Activated CD8-positive, alpha-beta memory T cell treated with anti-CD3 and anti-CD28 coated beads for 4 hours (primary cell): ENCODE data around the gene RPL22.
"Not testable (repeated sequence)": the region's sequence is repeated elsewhere in the genome, so short reads cannot be mapped to it uniquely, and the experiment has no call there.

Source experiments
- DNase-seq, 2 donors: peaks; one replicate each; pipeline ENCODE4 v3.0.0-alpha.2; 2020; ENCODE audit warnings: low read depth in 2 of 2

RPL22 gene

GRCh38 chr1:6233376-6233775, 34.0 kb upstream of the RPL22 start:
- DNase-seq, result no peak

DNA sequence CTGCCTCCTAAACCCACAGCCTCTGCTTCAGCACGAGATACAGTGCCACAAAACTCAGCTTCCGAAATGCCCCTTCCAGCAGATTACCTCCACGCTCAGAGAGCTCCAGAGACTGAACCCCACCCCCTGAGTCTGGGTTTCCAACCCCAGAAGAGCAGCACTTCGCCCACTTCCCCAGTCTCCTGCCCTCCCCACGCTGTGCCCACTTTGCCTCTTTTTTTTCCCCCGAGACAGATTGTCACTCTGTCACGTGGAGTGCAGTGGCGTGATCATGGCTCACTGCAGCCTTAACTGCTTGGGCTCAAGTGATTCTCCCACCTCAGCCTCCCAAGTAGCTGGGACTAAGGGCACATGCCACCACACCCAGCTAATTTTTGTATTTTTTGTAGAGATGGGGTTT, 26.3 kb upstream of the RPL22 start:
- no peak for DNase-seq

DNA sequence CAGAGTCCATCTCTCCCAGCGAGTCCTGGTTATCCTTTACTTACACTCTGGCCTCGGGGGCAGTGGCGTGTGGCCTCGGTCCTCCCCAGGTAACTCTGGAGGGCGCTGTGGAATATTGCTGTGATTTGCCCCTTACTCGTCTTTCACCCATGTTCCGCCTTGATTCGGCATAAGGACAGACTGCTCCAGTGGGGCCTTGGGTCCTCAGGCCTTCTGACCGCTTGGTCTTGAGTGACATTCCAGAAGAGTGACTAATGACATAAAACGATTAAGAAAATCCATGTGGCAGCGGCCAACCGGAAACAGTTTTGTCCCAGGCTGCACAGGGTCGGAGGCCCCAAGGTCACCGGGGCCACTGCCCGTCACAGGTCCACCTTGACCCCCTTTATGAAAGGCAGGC, 25.3 kb upstream of the RPL22 start:
- DNase-seq, result no peak

DNA sequence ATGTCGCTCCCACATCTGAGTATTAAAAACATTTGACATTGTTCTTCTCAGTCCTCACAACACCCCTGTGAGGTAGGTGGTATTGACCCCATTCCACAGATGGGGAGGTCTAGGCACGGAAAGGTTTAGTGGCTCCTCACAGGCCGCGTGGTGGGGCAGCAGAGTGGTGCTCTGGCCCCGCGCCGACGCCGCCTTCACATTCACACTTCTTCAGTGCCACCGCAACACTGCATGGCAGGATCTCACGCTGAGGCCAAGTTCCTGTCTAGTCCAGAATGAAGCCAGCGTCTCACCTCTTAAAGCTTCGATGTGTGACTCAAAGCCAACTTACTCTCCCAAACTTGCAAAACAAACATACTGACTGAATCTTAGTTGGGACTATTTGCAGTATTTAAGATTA, 24.2 kb upstream of the RPL22 start:
- no peak for DNase-seq

GRCh38 chr1:6222636-6223035, 23.2 kb upstream of the RPL22 start:
- DNase-seq, result no peak

DNA sequence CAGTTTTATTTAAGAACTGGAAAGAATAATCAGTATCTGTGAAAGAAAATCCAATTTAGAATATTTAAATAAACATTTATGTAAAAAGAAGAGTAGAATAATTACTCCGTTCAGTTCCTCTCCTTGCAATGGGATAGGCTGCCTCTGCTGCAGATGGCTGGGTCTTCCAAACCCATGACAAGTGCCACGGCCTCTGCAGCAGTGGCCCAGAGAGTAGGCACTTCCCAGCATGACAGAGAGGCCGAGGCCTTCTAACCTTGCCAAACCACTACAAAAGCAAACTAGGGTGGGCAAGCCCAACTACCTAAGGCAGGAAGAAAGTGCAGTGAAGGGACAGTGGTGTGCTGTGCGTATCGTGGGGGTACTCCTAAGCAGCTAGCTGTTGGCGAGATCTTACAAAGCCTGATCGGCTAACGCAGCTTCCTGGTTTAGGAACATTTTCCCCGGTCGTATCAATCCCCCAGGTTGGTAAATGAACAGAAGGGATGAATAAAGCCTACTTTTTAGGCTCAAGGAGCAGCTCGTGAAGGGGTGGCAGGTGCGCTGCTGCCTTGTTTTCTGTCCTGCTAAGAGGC, 21.9 kb upstream of the RPL22 start:
- no peak for DNase-seq

GRCh38 chr1:6220236-6220635, 20.8 kb upstream of the RPL22 start:
- DNase-seq, result no peak

GRCh38 chr1:6219641-6220040, 20.2 kb upstream of the RPL22 start:
- DNase-seq, result not testable (repeated sequence)

GRCh38 chr1:6218375-6219164, 19.2 kb upstream of the RPL22 start:
- no peak for DNase-seq

DNA sequence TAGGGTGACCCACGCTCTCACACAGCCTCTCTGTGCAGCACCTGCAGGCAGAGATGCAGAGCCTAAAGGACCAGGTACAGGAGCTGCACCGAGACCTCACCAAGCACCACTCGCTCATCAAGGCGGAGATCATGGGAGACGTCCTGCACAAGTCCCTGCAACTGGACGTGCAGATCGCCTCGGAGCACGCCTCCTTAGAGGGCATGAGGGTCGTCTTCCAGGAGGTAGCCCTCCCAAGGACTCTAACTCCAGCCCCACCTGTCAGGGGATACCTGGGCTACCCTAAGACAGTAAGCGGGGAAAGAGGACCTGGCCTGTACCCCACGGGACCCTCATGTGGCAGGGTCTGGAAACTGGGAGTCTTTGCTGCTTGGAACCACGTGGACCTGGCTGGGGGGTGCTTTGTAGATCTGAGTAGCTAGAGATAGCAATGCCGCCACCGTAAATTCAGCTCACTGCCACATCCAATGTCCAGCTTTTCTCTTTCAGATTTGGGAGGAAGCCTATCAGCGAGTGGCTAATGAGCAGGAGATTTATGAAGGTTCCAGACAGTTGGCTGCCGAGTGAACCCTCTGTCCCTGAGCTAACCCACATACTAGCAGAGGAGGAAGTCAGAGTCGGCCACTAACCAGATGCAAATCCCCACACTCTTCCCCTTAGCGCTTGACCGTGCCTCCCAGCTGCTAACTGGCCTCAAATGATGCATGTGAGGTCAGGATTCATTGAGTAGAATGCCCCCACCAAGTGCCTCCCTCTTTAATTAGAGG, 13.0 kb upstream of the RPL22 start:
- no peak for DNase-seq

DNA sequence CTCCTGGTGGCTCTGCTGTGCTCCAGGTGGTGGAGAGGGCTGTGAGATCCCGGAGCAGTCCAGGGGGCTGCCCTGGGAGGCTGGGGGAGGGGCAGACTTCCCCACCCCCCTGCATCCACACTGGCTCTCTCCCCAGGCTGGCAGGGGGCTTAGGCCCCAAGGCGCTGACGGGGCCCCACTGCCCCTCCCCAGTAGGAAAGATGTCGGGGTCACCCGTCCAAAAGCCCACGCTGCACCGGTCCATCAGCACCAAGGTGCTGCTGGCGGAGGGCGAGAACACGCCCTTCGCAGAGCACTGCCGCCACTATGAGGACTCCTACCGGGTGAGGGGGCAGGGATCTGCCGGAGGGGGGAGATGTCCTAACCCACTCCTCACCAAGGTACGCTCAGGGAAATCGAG, 12.3 kb upstream of the RPL22 start:
- no peak for DNase-seq

DNA sequence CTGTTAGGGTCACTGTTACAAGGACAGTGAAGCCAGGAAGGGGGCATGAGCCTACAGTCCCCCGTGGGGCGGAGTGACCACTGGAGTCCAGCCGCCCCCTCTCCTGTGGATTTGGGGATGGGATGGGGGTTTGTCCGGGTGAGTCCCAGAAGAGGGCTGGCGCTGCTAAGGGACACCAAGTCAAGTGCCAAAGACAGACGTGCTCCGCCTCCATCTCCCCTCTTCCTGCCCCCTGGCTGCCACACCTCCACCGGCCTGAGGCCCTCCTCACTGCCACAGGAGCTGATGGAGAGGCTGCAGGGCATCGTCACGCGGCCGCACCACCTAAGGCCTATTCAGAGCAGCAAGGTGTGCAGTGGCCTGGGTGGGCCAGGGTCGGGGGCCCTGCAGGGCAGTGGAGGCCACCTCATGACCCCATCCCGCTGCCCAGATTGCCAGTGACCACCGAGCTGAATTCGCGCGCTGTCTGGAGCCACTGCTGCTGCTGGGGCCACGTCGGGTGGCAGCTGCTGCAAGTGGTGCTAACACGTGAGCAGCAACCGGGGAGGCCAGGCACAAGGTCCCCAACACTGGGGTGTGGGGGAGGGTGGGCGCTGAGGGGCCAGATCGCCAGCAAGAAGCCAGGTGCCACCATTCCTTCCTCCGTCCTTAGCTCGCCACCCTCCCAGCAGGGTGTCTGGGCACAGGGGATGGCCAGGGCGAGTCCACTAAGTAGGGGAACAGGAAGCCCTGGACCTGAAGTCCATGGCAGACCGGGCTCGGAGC, 11.4 kb upstream of the RPL22 start:
- no peak for DNase-seq

- DNase-seq, result no peak
These were observed 10.5 kb upstream of the RPL22 start for GRCh38 chr1:6209661-6210580.

- DNase-seq, result no peak
These were observed 9.6 kb upstream of the RPL22 start for GRCh38 chr1:6208723-6209660.

- no peak for DNase-seq
These were observed 8.5 kb upstream of the RPL22 start for GRCh38 chr1:6207921-6208320.

DNA sequence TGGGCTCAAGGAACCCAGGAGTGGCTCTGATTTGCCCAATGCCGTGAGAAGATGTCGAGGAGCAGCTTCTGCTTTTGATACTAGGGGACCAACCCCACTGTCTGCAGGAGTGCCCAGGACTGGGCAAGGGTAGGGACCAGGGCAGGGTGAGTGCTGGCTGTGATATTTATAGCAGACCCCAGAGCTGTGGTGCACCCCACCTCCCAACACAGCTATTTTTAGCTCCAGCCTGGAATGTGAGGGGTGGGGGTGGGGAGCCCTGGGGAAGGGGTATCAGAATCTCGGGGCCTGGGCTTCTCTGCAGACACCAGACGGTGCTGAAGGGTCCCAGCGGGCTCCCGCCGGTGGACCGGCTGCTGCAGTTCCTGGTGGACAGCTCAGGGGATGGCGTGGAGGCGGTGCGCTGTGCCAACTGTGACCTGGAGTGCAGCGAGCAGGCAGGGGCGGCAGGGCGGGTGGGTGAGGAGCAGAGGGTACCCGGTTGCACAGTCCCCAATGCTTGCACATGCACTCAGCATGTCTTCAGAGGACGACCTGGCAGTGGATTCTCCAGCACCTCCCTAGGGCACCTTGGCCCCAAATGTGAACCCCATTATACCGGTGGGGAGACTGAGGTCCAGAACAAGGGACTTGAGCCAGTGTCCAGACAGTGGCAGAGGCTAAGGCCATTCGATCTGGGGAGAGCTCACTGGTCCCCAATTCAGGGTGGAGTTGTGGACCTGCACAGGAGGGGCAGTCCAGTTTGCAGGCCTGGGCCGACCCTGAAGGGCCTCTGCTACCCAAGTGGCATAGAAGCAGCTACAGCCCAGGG, 7.9 kb upstream of the RPL22 start:
- DNase-seq, result no peak

GRCh38 chr1:6206520-6206855, 7.1 kb upstream of the RPL22 start:
- no peak for DNase-seq

- DNase-seq, result peak; percentile 12 to 29
These were observed 6.6 kb upstream of the RPL22 start, which contains the start of gene RNF207 for GRCh38 chr1:6205849-6206519. RNF207 (plus strand) TSS chr1:6206119; CDS start chr1:6206536, 417 bp downstream.

- DNase-seq, result no peak
These were observed 2.9 kb upstream of the RPL22 start for GRCh38 chr1:6202256-6202655.
